ENCODE results near the gene CACNA2D2. TPM values are rescaled to one million over a fixed set of nuclear protein-coding genes. Genes with fewer than 3 reads are reported as not detected.

CACNA2D2 gene
- polyA plus RNA-seq, 1 of the 3 experiments (the other 2 are of a cell fraction) = 1.1 TPM

- Histone ChIP-seq H3K9ac (no peak overlapping the region), H3K36me3 (replicated peaks in 1 of 2; ENCODE audit: control insufficient read depth in 1 of 2, insufficient read depth in 2 of 2, low read length in 1 of 2) (no peaks in the 10 kb centered on the region), H3K4me2 (no peak overlapping the region), H2AFZ (ENCODE audit: low read depth) (no peak overlapping the region), H3K4me1 (ENCODE audit: control insufficient read depth in 1 of 2, insufficient read depth in 2 of 2, low read depth in 1 of 2, low read length in 1 of 2) (peaks cover 0 to 61% of the 10 kb centered on the region in 2 experiments; a peak in 2 of 4 replicates), H3K9me2 (no peaks in the 10 kb centered on the region), H3K27me3 (ENCODE audit: insufficient read depth) (peaks cover 21% of the 10 kb centered on the region; the same call in 1 of the 2 replicates), H3K27ac (ENCODE audit: low read depth in 2 of 2, low read length in 1 of 2) (no peak overlapping the region), H4K20me1 (ENCODE audit: insufficient read depth) (no peaks in the 10 kb centered on the region), H3K79me2 (ENCODE audit: insufficient read depth) (no peaks in the 10 kb centered on the region), H3K4me3 (ENCODE audit: low read depth in 2 of 2, low read length in 1 of 2) (peak overlapping the region in 1 of 2 experiments; percentile 26; a peak in 1 of 4 replicates), H3F3A (replicated peaks; ENCODE audit: insufficient read depth) (no peaks in the 10 kb centered on the region), H3K9me3 (no peaks in the 10 kb centered on the region)
- POLR2A ChIA-PET = no interaction called here
- no peak for TF ChIP-seq NRF1 (IDR thresholded peaks at IDR 0.05; ENCODE audit: low read depth, low read length)
- peak; percentile 74 for TF ChIP-seq RAD21 (IDR thresholded peaks at IDR 0.05; ENCODE audit: low read length)
- no peak for TF ChIP-seq RFX5 (IDR thresholded peaks at IDR 0.05; ENCODE audit: low read length)
- 0 out of 2 replicates have a peak, but pooled peaks have one; percentile 27 for TF ChIP-seq RCOR1 (IDR thresholded peaks at IDR 0.05; ENCODE audit: low read length)
- peak; percentile 86 for TF ChIP-seq CTCF (IDR thresholded peaks at IDR 0.05)
- TF ChIP-seq SMC3 (IDR thresholded peaks at IDR 0.05; ENCODE audit: low read depth, low read length) = peak; percentile 81
- DNase-seq = peak; percentile 79
- 5% methylated on average over 7 of the region's 7 CpGs for WGBS (ENCODE audit: low lambda C conversion rate)
- CTCF ChIA-PET = interaction anchor here (0.6 to 7.3 kb wide), 16 partner anchors 9 to 133 kb away, joined by 3 to 94 read pairs (median 6); partner anchors contain the start of gene MAPKAPK3
Measured at GRCh38 chr3:50519471-50520089, 16.1 kb upstream of the CACNA2D2 start.

GRCh38 chr3:50518436-50518835, 15.0 kb upstream of the CACNA2D2 start:
- Histone ChIP-seq H4K20me1 (ENCODE audit: insufficient read depth) (no peaks in the 10 kb centered on the region), H3K4me1 (ENCODE audit: control insufficient read depth in 1 of 2, insufficient read depth in 2 of 2, low read depth in 1 of 2, low read length in 1 of 2) (peaks cover 0 to 64% of the 10 kb centered on the region in 2 experiments; a peak in 2 of 4 replicates), H3K9ac (no peak overlapping the region), H3K27me3 (ENCODE audit: insufficient read depth) (0 out of 2 replicates have a peak, but pooled peaks cover 15% of the 10 kb centered on the region), H3K4me2 (no peak overlapping the region), H2AFZ (ENCODE audit: low read depth) (no peak overlapping the region), H3F3A (replicated peaks; ENCODE audit: insufficient read depth) (no peaks in the 10 kb centered on the region), H3K9me3 (no peaks in the 10 kb centered on the region), H3K4me3 (ENCODE audit: low read depth in 2 of 2, low read length in 1 of 2) (no peak overlapping the region), H3K27ac (ENCODE audit: low read depth in 2 of 2, low read length in 1 of 2) (no peak overlapping the region), H3K79me2 (ENCODE audit: insufficient read depth) (no peaks in the 10 kb centered on the region), H3K36me3 (replicated peaks in 1 of 2; ENCODE audit: control insufficient read depth in 1 of 2, insufficient read depth in 2 of 2, low read length in 1 of 2) (no peaks in the 10 kb centered on the region), H3K9me2 (no peaks in the 10 kb centered on the region)
- POLR2A ChIA-PET = interaction anchor here (0.7 kb wide), 1 partner anchor 15 kb away, joined by 3 read pairs; the partner anchor contains the start of gene CACNA2D2
- no peak for DNase-seq
- TF ChIP-seq EP300 (IDR thresholded peaks at IDR 0.05; ENCODE audit: borderline replicate concordance in 1 of 2, low read depth in 1 of 2, low read length in 1 of 2) = no peak
- TF ChIP-seq TCF12 (IDR thresholded peaks at IDR 0.05) = no peak
- TF ChIP-seq CHD2 (IDR thresholded peaks at IDR 0.05; ENCODE audit: low read length, partially characterized antibody) = no peak
- TF ChIP-seq TAF1 (IDR thresholded peaks at IDR 0.05; ENCODE audit: borderline replicate concordance, low read depth, low read length) = no peak
- TF ChIP-seq RAD21 (IDR thresholded peaks at IDR 0.05; ENCODE audit: low read length) = no peak
- no peak for TF ChIP-seq MEF2A (IDR thresholded peaks at IDR 0.05; ENCODE audit: borderline replicate concordance, low read depth)
- TF ChIP-seq JUND (IDR thresholded peaks at IDR 0.05) = no peak
- TF ChIP-seq FOSL2 (IDR thresholded peaks at IDR 0.05; ENCODE audit: borderline replicate concordance, low read depth) = no peak
- no peak for TF ChIP-seq MAX (IDR thresholded peaks at IDR 0.05; ENCODE audit: low read depth)
- CTCF ChIA-PET = interaction anchor here (0.9 to 7.3 kb wide), 22 partner anchors 9 to 181 kb away, joined by 3 to 94 read pairs (median 4); partner anchors contain the start of gene MAPKAPK3
- 72% methylated on average over 6 of the region's 7 CpGs for WGBS (ENCODE audit: low lambda C conversion rate)

All from SK-N-SH (cell line).